HTR-8/SVneo (cell line): ENCODE data around the gene CSDE1.

Experiments used
- DNase-seq: peaks from one replicate; pipeline ENCODE4 v3.0.0; 2011; ENCODE audit warnings: low spot score, mixed read lengths; ENCODE audit not compliant: insufficient read length
- FAIRE-seq: peaks from 2 replicates; lab custom pipeline; 2011; peaks lifted over from hg19 to GRCh38; lab: Jason Lieb, UNC

Gene CSDE1

DNA sequence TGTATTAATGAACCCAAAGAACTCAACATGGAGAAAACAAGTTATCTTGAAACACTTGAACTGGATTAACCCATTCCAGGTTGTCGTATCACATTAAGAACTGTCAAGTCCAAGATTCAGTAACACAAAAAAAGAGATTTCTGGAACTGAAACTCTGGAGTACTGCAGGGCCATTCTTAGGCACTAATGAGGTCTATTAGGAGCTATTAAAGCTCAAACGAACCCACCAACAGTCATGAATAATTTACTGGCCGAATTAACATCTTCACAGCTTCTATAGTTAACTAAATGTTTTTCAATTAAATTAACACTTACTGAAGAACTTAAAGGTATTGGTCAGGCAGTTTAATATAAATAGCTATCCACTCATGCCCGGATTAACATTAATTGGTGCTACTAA, 4.6 kb downstream of the CSDE1 start:
- FAIRE-seq (no peak), DNase-seq (no peak)

DNA sequence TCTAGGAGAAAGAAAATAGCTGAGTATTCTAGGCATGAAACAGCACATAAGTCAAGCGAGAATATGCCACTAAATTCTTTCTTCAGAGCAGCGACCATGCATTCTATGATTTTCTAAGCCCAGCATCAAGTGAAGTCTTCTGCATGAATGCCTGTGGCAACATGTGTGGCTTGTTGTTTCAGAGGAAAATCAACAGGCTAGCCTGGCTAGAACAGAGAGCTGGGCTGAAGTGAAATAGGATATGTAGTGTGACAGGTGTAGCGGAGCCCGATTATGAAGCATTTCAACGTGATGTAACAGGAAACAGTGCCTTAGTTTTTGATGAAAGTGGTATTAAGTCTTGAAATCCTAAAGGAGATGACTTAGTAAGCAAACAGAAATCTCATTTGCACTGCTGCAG, 7.0 kb downstream of the CSDE1 start:
- no peak for FAIRE-seq
- DNase-seq: no peak

DNA sequence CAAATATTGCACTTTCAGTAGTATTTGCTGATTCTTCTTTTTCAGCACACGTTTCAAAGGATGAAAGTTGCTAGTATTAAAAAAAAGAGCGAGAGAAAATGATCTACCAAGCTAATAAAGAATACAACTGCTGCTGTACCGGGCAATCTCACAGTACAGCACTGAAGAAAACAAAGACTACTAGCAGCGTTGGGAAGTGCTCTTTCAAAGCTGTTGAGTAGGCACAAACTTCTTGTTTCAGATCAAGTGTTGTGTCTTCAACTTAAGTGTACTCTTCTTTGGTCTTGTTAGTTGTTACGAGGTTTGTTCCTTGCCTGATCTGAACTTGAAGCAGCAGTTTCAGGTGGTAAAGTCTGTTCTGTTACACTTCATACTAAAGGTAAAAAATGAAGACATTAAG, 7.9 kb downstream of the CSDE1 start:
- FAIRE-seq: no peak
- DNase-seq: no peak

- no peak for DNase-seq
- no peak for FAIRE-seq
Observed at GRCh38 chr1:114746450-114747121, 11.2 kb downstream of the CSDE1 start.

GRCh38 chr1:114745291-114745690, 12.5 kb downstream of the CSDE1 start:
- no peak for DNase-seq
- FAIRE-seq: no peak

GRCh38 chr1:114741963-114742746, 15.6 kb downstream of the CSDE1 start:
- FAIRE-seq: no peak
- DNase-seq: no peak

- no peak for DNase-seq
Observed at GRCh38 chr1:114740331-114740730, 17.5 kb downstream of the CSDE1 start.

GRCh38 chr1:114737314-114737849, 20.4 kb downstream of the CSDE1 start:
- FAIRE-seq (no peak), DNase-seq (no peak)

More at GRCh38 chr1:114740331-114740730, 17.5 kb downstream of the CSDE1 start:
- FAIRE-seq: no peak

GRCh38 chr1:114735479-114735878, 22.3 kb downstream of the CSDE1 start:
- no peak for FAIRE-seq
- no peak for DNase-seq

GRCh38 chr1:114729782-114730181, 28.0 kb downstream of the CSDE1 start:
- no peak for FAIRE-seq

DNA sequence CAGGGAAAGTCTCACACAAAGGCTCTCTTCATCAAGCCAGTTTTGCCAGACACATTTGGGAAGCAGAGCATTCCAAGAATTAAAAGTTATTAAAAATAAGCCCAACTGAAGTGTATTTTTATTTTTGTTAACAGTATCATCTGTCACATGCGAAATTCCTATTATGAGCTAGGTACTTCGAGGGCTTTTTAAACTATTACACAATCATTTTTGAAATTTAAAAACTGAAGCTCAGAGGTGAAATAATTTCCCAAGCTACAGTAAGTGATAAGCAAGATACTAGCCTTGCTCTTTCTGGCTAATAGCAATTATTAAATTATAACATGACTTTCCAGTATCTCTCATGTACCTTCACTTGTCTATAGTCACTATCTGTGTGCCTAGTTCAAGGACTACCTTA, 29.2 kb downstream of the CSDE1 start:
- DNase-seq (no peak), FAIRE-seq (no peak)

More at GRCh38 chr1:114729782-114730181, 28.0 kb downstream of the CSDE1 start:
- no peak for DNase-seq

GRCh38 chr1:114725230-114725629, 32.6 kb downstream of the CSDE1 start:
- no peak for DNase-seq

DNA sequence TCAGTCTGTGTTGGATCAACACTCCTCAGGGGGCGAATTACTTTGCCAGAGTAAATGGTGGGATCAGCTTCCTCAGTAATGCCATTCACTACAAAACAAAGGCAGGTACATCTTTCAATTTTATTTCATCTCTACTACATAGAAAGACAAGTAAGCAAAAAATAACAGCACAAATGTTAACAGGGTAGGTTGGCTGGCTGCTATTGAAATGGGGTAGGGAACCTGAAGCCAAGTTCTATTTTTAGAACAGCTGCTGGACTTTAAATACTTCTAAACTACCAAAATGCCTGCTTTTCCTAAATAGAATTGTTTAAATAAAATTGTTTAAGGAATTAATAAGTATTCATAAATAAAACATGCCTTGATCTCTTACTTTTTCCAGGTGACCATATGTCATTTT, 33.9 kb downstream of the CSDE1 start:
- FAIRE-seq (no peak), DNase-seq (no peak)

More at GRCh38 chr1:114725230-114725629, 32.6 kb downstream of the CSDE1 start:
- FAIRE-seq: no peak

DNA sequence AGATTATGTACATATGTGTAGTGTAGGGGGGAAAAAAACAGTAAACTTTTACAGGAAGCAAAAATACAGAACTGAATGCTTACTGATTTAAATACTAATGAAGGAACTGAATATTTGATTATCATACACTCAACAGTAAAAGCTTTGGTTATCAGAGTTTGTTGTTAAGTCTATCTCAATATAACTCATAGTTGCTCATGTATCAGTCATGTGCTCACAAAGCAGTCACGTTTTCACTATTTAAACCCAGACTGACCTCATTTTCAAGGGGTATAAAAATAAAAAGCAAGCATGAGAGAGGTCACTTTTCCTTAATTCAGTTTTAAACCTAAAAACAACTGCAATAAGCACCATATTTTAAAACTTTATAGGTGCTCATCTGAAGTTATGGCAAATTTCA, 34.3 kb downstream of the CSDE1 start:
- FAIRE-seq (no peak), DNase-seq (no peak)

- DNase-seq (no peak), FAIRE-seq (no peak)
Observed at GRCh38 chr1:114720492-114720891, 37.3 kb downstream of the CSDE1 start.

- DNase-seq (no peak), FAIRE-seq (no peak)
Observed at GRCh38 chr1:114719424-114719787, 38.4 kb downstream of the CSDE1 start.

- DNase-seq (no peak), FAIRE-seq (no peak)
Observed at GRCh38 chr1:114718661-114719423, 38.9 kb downstream of the CSDE1 start.

DNA sequence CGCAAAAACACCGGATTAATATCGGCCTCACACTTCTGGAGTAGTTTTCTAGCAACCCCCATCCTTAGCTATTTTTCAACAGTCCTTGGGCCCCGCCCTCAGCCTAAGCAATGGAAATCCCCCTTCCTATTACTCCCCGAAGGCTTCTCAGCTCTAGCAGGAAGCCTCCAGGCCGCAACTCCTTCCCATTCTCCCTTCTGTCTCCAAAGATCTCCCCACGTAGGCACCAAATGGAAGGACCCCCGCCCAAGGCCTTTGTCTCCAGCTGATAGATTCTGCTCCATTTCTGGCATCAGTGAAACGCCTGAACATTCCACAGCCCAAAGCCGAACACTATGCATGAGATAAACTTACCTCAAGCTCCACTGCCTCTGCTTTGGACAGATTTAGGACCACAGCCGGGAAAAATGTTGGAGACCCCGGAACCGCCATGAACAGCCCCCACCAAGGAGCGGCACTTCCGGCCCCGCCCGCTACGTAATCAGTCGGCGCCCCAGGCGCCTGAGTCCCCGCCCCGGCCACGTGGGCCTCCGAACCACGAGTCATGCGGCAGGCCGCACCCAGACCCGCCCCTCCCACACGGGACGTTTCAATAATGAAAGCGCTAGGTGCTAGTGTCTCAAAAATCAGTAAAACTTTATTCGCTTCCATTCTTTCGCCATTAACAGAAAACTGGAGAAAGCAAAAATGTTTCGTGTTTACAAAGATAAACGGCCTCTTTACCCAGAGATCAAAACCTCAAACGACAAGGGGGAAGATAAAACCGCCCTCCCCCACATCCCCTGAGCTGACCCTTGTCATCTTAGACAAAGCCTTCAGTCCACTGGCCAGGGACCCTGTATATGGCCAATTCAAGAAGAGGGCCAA, 41.2 kb downstream of the CSDE1 start, which contains the start of gene NRAS:
Gene NRAS (minus strand): TSS at position 468 of the 867 bp plus-strand sequence. CDS start 611 bp downstream, outside the sequence.
- FAIRE-seq (no peak), DNase-seq (peak; percentile 64)

DNA sequence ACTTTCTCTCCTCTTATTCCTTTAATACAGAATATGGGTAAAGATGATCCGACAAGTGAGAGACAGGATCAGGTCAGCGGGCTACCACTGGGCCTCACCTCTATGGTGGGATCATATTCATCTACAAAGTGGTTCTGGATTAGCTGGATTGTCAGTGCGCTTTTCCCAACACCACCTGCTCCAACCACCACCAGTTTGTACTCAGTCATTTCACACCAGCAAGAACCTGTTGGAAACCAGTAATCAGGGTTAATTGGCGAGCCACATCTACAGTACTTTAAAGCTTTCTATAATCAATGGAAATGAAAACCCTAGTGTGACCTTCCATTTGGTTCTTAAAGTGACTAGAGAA, 41.9 kb downstream of the CSDE1 start:
- no peak for FAIRE-seq

GRCh38 chr1:114712977-114713376, 44.8 kb downstream of the CSDE1 start:
- DNase-seq: no peak
- FAIRE-seq: no peak

More for the DNA sequence above, 41.9 kb downstream of the CSDE1 start:
- no peak for DNase-seq
